Activated naive CD8-positive, alpha-beta T cell treated with anti-CD3 and anti-CD28 coated beads, Interleukin-2, amount 10 ng/mL, durations not matched to agents 7 days and 5 days (primary cell): Measurements from ENCODE around the gene KIF26B. TPM values are rescaled to one million over a fixed set of nuclear protein-coding genes. Genes with fewer than 3 reads are reported as not detected.

Experiments
- ATAC-seq: fragments of 150-1000 bp; cut with Tn5 transposase; one replicate; pipeline ENCODE4 v1.10.0; 2021; ENCODE audit warnings: low read depth, moderate library complexity
- POLR2A ChIA-PET: fragments of 350-600 bp; sonication (Branson Sonifier 250); formaldehyde crosslinking; loops from one replicate; lab custom pipeline; 2021; ENCODE audit warnings: antibody characterized with exemption; lab: Charles Lee
- DNase-seq: peaks from one replicate; pipeline ENCODE4 v3.0.0; 2021
- H3K27ac Mint-ChIP-seq: one replicate; pipeline ENCODE4 v1.8.0; 2022; ENCODE audit warnings: mild to moderate bottlenecking, mixed read lengths
- H3K27me3 Mint-ChIP-seq: one replicate; pipeline ENCODE4 v1.8.0; 2022; ENCODE audit warnings: mild to moderate bottlenecking, moderate library complexity, mixed read lengths
- H3K36me3 Mint-ChIP-seq: one replicate; pipeline ENCODE4 v1.8.0; 2021; ENCODE audit warnings: mild to moderate bottlenecking, mixed read lengths
- H3K4me1 Mint-ChIP-seq: one replicate; pipeline ENCODE4 v1.8.0; 2021; ENCODE audit warnings: mixed read lengths
- H3K4me3 Mint-ChIP-seq: one replicate; pipeline ENCODE4 v1.8.0; 2022; ENCODE audit warnings: mild to moderate bottlenecking, moderate library complexity, mixed read lengths
- H3K9me3 Mint-ChIP-seq: one replicate; pipeline ENCODE4 v1.8.0; 2021; ENCODE audit warnings: mixed read lengths
- total RNA-seq, 2 experiments: library from RNA; stranded (reverse); gene quantifications; one replicate each; pipeline ENCODE4 v1.2.3, GENCODE V29; 2021

KIF26B gene
- total RNA-seq, 2 experiments from 2014 or later, result 0.14 TPM; not detected in 1

GRCh38 chr1:245370905-245371581 is 216.3 kb downstream of the KIF26B start:
- no peaks in the 10 kb centered on the region for H3K4me1 Mint-ChIP-seq
- POLR2A ChIA-PET, result no interaction called here
- no peak overlapping the region for H3K27ac Mint-ChIP-seq
- H3K9me3 Mint-ChIP-seq, result no peaks in the 10 kb centered on the region
- H3K36me3 Mint-ChIP-seq, result no peaks in the 10 kb centered on the region
- H3K4me3 Mint-ChIP-seq, result no peak overlapping the region
- no peak for ATAC-seq
- no peak for DNase-seq
- no peaks in the 10 kb centered on the region for H3K27me3 Mint-ChIP-seq

GRCh38 chr1:245373131-245373530 is 218.3 kb downstream of the KIF26B start:
- Mint-ChIP-seq H3K9me3 (no peaks in the 10 kb centered on the region), H3K27ac (no peak overlapping the region), H3K4me3 (no peak overlapping the region), H3K4me1 (peaks cover 10% of the 10 kb centered on the region), H3K36me3 (no peaks in the 10 kb centered on the region), H3K27me3 (no peaks in the 10 kb centered on the region)
- no peak for ATAC-seq
- POLR2A ChIA-PET, result no interaction called here
- DNase-seq, result no peak

DNA sequence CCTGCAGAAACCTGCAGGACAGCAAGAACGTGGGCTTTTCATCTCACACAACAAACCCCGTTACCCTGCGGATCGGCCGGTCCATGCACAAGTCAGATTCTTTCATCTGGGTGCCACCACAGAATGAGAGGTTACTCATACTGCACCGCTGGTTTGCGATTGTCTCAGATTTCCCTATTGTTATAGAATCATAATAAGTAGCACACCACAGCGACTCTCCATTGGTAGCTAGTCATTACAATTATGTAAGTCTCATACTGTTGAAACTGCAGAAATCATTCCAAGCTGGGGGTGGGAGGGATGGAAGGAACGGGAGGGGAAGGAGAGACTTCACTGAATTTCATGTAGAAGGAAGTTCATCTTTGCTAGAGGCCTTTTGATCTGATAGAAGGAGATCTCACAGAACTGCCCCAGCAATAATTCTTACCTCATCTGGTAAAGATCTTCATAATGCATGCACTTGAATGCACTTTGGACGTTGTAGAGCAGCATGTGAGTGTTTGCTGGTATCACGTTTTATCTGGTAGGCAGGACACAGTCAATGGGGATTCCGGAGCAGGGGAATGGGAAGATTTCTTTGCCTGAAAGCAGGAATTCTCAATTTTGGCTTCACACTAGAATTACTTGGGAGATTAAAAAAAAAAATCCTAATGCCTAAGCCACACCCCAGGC is 221.1 kb downstream of the KIF26B start:
- Mint-ChIP-seq H3K9me3 (no peaks in the 10 kb centered on the region), H3K4me1 (peaks cover 21% of the 10 kb centered on the region), H3K27ac (no peak overlapping the region), H3K4me3 (no peak overlapping the region), H3K36me3 (no peaks in the 10 kb centered on the region), H3K27me3 (no peaks in the 10 kb centered on the region)
- POLR2A ChIA-PET, result no interaction called here
- DNase-seq (no peak), ATAC-seq (no peak)

- peaks cover 21% of the 10 kb centered on the region for H3K4me1 Mint-ChIP-seq
- H3K36me3 Mint-ChIP-seq, result no peaks in the 10 kb centered on the region
- POLR2A ChIA-PET, result no interaction called here
- no peaks in the 10 kb centered on the region for H3K9me3 Mint-ChIP-seq
- H3K4me3 Mint-ChIP-seq, result peak overlapping the region; percentile 37
- H3K27ac Mint-ChIP-seq, result no peak overlapping the region
- H3K27me3 Mint-ChIP-seq, result peaks cover 2% of the 10 kb centered on the region
- no peak for DNase-seq
- no peak for ATAC-seq
Measured at GRCh38 chr1:245377854-245378253, 223.1 kb downstream of the KIF26B start.

GRCh38 chr1:245378311-245378722 is 223.5 kb downstream of the KIF26B start:
- H3K9me3 Mint-ChIP-seq, result no peaks in the 10 kb centered on the region
- peak overlapping the region; percentile 25 for H3K4me3 Mint-ChIP-seq
- ATAC-seq (peak; percentile 91), DNase-seq (peak; percentile 44)
- POLR2A ChIA-PET, result no interaction called here
- peaks cover 21% of the 10 kb centered on the region for H3K4me1 Mint-ChIP-seq
- H3K36me3 Mint-ChIP-seq, result no peaks in the 10 kb centered on the region
- peak overlapping the region; percentile 51 for H3K27ac Mint-ChIP-seq
- H3K27me3 Mint-ChIP-seq, result peaks cover 2% of the 10 kb centered on the region

- H3K4me1 Mint-ChIP-seq, result peaks cover 21% of the 10 kb centered on the region
- DNase-seq, result no peak
- POLR2A ChIA-PET, result no interaction called here
- H3K36me3 Mint-ChIP-seq, result no peaks in the 10 kb centered on the region
- no peaks in the 10 kb centered on the region for H3K9me3 Mint-ChIP-seq
- H3K27me3 Mint-ChIP-seq, result peaks cover 2% of the 10 kb centered on the region
- no peak overlapping the region for H3K4me3 Mint-ChIP-seq
- no peak overlapping the region for H3K27ac Mint-ChIP-seq
- peak; percentile 27 for ATAC-seq
Measured at GRCh38 chr1:245378745-245379144, 224.0 kb downstream of the KIF26B start.

DNA sequence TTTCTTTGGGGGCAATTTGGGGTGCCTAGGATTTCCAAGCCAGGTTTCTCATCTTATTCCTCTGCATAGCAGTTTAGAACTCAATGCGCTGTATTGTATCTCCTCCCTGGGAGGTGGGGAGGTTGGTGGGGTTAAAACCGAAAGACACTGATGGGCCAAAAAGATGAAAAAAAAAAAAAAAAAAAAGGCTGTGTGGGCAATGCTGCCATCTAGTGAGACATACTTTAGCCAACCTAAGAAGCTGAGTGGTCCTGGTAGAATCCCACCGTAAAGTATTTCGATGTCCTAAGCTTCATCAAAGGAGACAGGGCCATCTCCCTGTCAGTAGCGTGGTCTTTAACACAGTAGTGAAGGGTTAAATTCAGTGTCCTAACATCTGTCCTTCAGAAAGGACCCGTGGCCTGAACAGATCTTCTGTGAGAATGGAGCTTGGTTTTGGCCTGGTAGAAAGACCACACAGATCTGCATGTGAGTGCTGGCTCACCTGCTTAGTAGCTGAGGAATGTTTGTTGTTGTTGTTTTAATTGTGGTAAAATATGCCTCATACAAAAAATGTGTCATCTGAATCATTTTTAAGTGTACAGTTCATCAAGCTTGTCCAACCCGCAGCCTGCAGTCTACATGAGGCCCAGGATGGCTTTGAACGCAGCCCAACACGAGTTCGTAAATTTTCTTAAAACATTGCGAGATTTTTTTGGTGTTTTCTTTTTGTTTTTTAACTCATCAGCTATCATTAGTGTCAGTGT is 226.2 kb downstream of the KIF26B start:
- ATAC-seq (no peak), DNase-seq (no peak)
- Mint-ChIP-seq H3K4me3 (no peak overlapping the region), H3K27me3 (peaks cover 12% of the 10 kb centered on the region), H3K36me3 (no peaks in the 10 kb centered on the region), H3K27ac (no peak overlapping the region), H3K4me1 (peaks cover 21% of the 10 kb centered on the region), H3K9me3 (no peaks in the 10 kb centered on the region)
- POLR2A ChIA-PET, result interaction anchor here (1.2 kb wide), 1 partner anchor 225 kb away, joined by 5 read pairs; no protein-coding TSS in a partner anchor

DNA sequence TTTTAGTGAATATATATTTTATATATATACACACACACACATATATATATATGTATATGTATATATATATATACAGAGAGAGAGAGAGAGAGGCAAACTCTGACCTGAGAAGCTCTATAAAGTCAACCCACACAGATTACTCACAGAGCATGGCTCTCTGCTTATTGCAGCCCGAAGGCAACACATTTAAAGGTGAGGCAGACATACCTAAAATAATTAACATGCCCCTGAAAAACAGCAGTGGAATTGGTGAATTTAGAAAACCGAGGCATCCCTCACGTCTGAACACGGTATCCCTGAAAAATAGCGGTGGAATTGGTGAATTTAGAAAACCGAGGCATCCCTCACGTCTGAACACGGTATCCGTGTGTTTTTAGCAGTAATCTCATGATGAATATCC is 228.2 kb downstream of the KIF26B start:
- Mint-ChIP-seq H3K9me3 (no peaks in the 10 kb centered on the region), H3K36me3 (no peaks in the 10 kb centered on the region), H3K27me3 (peaks cover 16% of the 10 kb centered on the region), H3K27ac (no peak overlapping the region), H3K4me3 (no peak overlapping the region), H3K4me1 (peaks cover 12% of the 10 kb centered on the region)
- no peak for ATAC-seq
- DNase-seq, result no peak
- POLR2A ChIA-PET, result no interaction called here

DNA sequence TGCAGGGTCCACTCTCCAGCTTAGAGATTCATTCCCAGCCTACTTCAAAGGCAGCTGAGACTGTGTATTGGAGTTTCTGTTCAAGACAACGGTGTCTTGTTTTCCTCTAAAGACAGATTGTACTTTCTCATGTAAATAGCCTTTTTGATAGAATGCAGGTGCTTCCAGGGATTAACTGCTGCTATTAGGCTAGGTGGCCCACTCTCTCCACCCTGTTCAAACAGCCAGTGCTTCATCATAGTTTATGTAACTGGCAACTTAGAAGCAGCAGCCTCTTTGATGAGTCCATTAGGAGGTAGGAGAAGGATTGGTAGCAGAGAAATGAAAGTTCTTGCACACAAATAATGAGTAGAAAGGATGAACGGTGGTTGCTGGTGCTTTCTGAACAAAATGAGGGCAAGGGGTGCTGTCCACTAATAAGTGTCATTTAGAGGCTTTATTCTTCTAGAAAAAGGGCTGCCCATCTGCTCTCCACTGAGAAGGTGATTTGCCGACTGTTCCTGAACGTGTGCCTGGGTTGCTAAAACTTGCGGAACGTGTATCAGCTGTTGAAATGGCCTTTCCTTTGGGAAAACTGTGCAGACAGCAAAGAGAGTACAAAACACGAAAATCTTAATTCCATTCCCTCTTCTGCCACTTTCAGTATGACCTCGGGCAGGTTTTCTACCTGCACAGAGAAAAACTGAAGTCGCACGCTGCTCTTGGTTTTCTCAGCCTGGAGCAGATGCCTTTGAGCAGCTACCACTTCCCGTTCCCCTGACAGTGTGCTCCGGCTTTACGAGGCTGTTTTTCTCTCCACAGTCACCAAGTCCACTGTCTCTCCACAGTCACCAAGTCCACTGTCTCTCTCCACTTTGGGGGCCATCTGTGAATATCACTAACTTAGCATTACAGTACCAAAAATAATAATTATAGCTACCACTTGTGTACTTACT is 228.9 kb downstream of the KIF26B start:
- Mint-ChIP-seq H3K27ac (no peak overlapping the region), H3K36me3 (no peaks in the 10 kb centered on the region), H3K27me3 (peaks cover 16% of the 10 kb centered on the region), H3K9me3 (no peaks in the 10 kb centered on the region), H3K4me3 (no peak overlapping the region), H3K4me1 (peaks cover 5% of the 10 kb centered on the region)
- no peak for DNase-seq
- POLR2A ChIA-PET, result no interaction called here
- no peak for ATAC-seq

GRCh38 chr1:245386297-245386971 is 231.6 kb downstream of the KIF26B start:
- Mint-ChIP-seq H3K27ac (no peak overlapping the region), H3K4me1 (no peaks in the 10 kb centered on the region), H3K4me3 (no peak overlapping the region), H3K9me3 (no peaks in the 10 kb centered on the region), H3K36me3 (no peaks in the 10 kb centered on the region), H3K27me3 (peaks cover 17% of the 10 kb centered on the region)
- POLR2A ChIA-PET, result no interaction called here
- ATAC-seq, result no peak
- DNase-seq, result no peak

GRCh38 chr1:245388687-245389086 is 233.9 kb downstream of the KIF26B start:
- no peak overlapping the region for H3K27ac Mint-ChIP-seq
- ATAC-seq (no peak), DNase-seq (no peak)
- no peaks in the 10 kb centered on the region for H3K36me3 Mint-ChIP-seq
- POLR2A ChIA-PET, result no interaction called here
- no peak overlapping the region for H3K4me3 Mint-ChIP-seq
- peaks cover 20% of the 10 kb centered on the region for H3K27me3 Mint-ChIP-seq
- H3K9me3 Mint-ChIP-seq, result peaks cover 3% of the 10 kb centered on the region
- H3K4me1 Mint-ChIP-seq, result no peaks in the 10 kb centered on the region

DNA sequence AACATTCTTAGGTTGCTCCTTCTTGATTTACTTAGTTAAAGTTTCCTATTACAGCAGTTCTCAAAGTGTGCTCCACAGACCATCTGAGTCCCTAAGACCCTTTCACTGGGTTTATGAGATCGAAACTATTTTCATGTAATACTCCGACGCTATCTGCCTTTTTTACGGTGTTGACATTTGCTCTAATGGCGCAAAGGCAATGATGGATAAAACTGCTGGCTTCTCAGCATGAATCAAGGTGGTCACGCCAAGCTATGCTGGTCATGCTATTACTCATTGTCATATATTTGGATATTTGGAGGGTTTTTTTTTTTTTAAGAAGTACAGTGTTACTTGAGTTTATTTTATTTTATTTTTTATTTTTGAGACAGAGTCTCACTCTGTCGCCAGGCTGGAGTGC is 235.1 kb downstream of the KIF26B start:
- POLR2A ChIA-PET, result no interaction called here
- Mint-ChIP-seq H3K9me3 (peaks cover 3% of the 10 kb centered on the region), H3K27ac (no peak overlapping the region), H3K36me3 (no peaks in the 10 kb centered on the region), H3K4me3 (no peak overlapping the region), H3K4me1 (no peaks in the 10 kb centered on the region), H3K27me3 (peaks cover 17% of the 10 kb centered on the region)
- ATAC-seq (no peak), DNase-seq (no peak)
